Activated T-cell treated with anti-CD3 and anti-CD28 coated beads for 1 hour (primary cell): ENCODE data around the gene CEP83.
"Not testable (repeated sequence)": the region's sequence is repeated elsewhere in the genome, so short reads cannot be mapped to it uniquely, and the experiment has no call there.

ENCODE experiments used
- DNase-seq: peaks from one replicate; pipeline ENCODE4 v3.0.0-alpha.2; 2020; ENCODE audit warnings: low read depth

CEP83 gene

DNA sequence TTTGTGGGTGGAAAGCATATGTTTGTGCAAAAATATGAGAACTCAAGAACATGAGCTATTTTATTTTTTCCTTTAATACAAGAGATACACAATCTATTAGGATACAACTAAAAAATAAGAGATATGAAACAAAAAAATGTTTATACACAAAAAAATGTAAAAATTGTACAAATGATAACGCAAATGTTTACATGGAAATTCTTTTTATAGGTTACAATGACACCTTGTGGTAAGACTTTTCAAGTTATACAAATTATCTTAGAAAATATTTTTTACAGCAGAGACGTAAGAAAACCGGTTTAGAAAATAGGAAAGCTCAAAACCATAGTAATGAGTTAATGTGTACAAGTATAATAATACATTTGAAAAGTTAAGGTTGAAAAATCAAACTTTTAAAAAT, 25.5 kb downstream of the CEP83 start:
- no peak for DNase-seq

DNA sequence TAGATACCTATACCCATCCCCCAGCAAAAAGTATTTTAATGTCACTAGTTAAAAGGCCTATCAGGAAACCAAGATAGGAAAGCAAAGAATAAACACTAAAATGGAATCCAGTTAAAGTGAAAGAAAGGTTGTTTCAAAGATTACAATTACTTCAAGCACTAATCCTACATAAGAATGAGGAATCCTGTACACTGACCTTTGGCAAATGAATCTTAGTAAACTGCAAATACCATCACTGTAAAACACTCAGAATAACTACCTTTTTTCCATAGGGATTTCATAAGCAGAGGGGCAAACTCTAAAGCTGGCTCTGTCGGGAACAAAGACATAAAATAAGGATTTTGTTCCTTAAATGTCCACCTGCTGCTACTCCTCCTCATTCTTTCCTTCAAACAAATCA, 25.9 kb downstream of the CEP83 start:
- no peak for DNase-seq

GRCh38 chr12:94430304-94430703, 29.4 kb downstream of the CEP83 start:
- no peak for DNase-seq

DNA sequence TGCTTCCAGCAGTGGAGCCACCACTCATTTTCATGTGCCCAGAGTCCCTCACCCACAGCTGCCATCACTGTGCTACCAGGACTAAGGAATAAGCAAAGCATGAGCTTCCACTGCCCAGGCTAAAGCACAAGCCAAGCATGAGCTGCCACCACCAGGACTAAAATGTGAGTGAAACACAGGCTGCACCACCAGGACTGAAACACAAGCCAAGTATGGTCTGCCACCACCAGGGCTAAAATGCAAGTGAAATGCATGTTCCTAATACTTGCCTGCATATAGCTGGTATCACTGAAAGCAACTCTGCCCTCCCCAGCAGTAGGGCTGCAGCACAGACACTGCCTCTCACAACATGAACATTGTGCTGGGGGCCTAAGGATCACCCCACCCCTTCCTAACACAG, 30.0 kb downstream of the CEP83 start:
- no peak for DNase-seq

- DNase-seq: no peak
These were observed 30.5 kb downstream of the CEP83 start for GRCh38 chr12:94429191-94429590.

GRCh38 chr12:94427501-94428381, 31.9 kb downstream of the CEP83 start:
- no peak for DNase-seq

DNA sequence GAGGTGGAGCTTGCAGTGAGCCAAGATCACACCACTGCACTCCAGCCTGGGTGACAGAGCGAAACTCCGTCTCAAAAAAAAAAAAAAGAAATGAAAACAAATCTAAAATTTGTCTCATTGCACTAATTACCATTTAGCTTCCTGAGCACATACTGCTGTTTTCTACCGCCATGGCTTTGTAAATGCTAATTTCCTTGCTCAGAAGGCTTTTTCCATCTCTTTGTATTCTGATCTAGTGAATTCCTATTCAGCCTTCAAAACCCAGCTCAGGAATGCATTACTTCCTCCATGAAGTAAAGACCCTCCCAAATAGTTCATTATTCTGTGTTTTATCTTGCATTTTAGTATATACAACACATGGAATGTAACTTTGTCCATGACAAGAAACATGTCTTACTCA, 33.6 kb downstream of the CEP83 start:
- no peak for DNase-seq

DNA sequence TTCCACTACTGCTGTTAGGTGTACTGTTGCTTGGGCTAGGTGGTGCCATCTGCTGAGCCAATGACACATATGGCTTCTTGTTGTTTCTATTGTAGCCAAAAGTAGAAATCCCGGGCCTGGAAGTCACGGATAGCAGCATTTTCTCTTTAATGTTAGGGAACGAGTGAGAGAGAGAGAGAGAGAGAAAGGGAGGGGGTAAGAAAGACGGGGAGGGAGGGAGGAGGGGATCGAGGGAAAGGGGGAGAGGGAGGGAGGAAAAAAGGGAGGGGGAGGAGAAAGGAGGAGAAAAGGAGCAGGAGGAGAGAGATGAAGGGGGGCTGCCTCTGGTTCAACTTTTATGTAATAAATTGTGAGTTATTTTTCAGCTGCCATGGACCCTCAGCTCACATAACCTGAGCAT, 34.8 kb downstream of the CEP83 start:
- DNase-seq: not testable (repeated sequence)

DNA sequence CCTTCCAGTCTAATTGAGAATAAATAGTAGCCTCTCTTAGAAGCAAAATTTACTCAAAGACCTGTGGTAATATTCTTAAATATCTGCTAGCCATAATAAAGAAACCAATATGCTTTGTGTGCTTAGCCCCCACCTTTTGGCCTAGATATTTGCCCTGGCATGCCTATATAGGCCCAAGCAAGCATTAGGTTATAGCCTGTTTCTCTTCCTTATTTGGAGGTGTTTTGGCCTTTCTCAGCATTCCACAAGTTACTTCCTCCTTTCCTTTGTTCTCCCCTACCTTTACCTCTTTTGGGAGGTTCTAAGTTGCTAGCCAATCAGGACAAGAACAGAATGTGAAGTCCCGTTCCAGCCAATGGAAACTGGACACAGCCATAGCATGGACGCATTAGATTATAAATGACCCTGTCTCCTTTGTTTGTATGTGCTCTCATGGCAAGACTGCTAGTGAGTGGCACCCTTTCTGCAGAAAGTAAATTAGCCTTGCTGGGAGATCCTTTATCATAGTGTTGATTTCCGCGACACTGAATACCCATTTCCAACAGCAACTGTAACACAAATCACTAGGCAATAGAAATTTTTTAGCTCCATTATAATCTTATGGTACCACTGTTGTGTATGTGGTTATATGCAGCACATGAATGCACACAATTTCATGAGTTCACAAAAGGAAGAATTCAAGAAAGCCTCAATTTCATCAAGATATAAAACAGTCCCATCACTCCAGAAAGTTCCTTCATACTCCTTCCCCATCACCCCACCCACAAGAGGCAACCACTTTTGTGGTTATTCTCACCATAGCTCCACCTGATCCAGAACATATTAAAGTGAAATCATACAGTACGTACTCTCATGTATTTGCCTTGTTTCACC, 37.6 kb downstream of the CEP83 start:
- DNase-seq: no peak

- DNase-seq: no peak
These were observed 41.1 kb downstream of the CEP83 start for GRCh38 chr12:94418517-94418916.

GRCh38 chr12:94416613-94417012, 43.1 kb downstream of the CEP83 start:
- DNase-seq: no peak

DNA sequence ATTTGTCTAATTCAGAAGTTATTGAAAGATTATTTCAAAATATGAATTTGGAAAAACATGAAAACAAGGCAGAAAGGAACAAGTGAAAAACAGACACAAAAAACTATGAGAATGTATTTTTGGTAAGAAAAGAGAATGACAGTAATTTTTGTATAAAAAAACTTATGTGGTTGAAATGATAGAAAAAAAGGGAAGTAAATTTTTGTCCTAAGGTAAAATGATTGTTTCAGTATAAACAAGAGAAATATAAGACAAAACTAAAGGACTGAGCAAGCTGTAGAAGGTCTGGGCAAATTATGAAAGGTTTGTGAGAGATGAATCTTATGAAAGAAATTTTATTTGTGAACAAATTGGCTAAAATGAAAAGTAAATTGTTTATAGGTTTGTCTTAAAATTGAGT, 44.6 kb downstream of the CEP83 start:
- no peak for DNase-seq

DNA sequence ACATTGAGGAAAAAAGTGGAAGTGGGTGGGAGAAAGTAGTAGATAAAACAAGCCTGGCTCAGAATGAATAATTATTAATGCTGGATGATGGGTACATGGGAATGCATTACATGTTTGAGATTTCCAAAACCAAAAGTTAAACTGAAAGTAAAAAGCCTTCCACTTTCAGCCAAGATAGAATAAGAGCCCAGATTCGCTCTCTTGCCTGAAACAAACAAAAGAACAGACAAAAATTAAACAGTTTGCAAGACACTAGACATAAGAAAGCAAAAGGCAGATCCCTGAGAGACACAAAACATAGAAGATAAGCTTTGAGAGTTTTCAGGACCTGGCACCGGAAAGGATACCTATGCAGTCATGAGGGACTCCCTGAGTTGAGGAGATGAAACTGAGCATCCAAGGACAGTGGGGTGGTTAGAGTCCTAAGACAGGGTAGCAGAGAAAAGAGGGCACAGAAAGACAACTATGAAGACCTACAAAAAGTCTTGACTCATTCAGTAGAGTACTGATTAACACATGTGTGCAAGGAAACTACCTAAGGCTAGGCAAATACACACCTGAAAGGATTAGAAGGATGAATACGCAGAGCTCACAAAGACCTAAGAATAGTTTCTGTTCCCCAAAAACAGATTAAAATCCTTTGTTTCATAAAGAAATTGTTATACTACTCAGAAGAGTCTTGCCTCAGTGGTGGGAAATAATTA, 54.1 kb downstream of the CEP83 start:
- DNase-seq: no peak

DNA sequence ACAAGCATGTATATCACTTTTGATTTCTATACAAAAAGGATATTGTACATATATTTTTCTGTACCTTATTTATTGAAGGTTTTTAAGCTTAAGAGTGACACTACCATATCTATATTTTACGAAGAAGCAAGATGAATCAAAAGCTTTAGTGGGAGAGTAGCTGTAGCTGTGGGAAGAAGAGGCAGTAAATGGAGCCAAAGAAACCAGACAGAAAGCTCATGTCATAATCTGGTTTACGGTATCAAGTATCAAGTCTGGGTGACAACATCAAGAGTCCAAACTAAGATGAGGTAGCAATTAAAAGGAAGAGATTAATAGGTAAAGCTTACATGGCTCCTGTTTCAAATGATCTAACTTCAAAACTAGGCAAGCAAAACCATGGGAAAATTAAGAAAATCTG, 54.8 kb downstream of the CEP83 start:
- DNase-seq: no peak

- no peak for DNase-seq
These were observed 58.3 kb downstream of the CEP83 start for GRCh38 chr12:94401326-94401725.

DNA sequence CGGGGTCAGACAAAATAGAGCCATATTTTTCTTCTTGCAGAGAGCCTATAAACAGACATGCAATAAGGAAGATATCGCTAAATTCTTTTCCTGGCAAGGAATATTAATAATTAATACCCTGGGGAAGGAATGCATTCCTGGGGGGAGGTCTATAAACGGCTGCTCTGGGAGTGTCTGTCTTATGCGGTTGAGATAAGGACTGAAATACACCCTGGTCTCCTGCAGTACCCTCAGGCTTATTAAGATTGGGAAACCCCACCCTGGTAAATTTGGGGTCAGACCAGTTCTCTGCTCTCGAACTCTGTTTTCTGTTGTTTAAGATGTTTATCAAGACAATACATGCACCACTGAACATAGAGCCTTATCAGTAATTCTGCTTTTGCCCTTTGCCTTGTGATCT, 61.0 kb downstream of the CEP83 start:
- DNase-seq: not testable (repeated sequence)

DNA sequence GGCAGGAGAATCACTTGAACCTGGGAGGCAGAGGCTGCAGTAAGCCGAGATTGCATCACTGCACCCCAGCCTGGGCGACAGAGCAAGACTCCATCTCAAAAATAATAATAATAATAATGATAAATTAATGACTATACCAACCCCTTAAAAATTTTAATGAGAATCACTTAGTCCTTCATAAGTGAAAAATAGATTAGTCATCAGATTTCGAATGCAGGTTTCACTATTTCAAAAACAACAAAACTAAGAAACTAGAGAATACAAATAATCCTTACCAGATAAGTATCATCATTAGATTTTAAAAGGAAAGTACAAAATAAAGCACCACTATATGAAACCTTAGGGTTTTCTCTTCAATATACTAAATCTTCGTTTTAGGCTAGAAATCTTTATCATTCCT, 62.3 kb downstream of the CEP83 start:
- DNase-seq: no peak

DNA sequence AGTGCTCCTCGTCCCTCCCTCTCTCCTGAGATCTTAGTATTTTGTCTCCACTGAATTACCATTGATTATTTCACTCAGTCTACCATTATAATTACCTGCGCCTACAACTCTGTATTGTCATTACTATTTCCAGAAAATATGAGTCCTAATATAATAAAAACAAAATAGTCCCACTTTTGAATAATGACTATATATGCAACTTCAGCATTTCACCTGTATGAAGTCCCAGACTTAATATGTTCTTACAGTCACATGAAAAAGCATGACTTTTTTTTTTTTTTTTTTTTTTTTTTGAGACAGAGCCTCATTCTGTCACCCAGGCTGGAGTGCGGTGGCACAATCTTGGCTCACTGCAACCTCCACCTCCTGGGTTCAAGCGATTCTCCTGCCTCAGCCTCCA, 63.7 kb downstream of the CEP83 start:
- not testable (repeated sequence) for DNase-seq

DNA sequence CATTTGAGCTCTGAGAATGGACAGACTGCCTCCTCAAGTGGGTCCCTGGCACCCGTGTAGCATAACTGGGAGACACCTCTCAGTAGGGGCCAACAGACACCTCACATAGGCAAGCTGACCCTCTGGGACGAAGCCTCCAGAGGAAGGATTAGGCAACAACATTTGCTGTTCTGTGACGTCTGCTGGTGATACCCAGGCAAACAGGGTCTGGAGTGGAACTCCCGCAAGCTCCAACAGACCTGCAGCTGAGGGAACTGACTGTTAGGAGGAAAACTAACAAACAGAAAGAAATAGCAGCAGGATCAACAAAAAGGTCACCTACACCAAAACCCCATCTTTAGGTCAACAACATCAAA, 69.6 kb downstream of the CEP83 start:
- no peak for DNase-seq

DNA sequence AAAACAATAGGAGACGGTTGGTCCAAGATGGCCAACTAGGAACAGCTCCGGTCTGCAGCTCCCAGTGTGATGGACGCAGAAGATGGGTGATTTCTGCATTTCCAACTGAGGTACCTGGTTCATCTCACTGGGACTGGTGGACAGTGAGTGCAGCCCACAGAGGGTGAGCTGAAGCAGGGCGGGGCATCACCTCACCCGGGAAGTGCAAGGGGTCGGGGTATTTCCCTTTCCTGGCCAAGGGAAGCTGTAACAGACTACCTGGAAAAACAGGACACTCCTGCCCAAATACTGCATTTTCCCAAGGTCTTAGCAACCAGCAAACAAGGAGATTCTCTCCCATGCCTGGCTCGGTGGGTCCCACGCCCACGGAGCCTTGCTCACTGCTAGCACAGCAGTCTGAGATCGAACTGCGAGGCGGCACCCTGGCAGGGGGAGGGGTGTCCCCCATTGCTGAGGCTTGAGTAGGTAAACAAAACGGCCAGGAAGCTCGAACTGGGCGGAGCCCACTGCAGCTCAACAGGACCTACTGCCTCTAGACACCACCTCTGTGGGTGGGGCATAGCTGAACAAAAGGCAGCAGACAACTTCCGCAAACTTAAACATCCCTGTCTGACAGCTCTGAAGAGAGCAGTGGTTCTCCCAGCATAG, 70.1 kb downstream of the CEP83 start:
- not testable (repeated sequence) for DNase-seq

GRCh38 chr12:94386422-94386821, 73.2 kb downstream of the CEP83 start:
- DNase-seq: no peak

GRCh38 chr12:94384030-94384429, 75.6 kb downstream of the CEP83 start:
- no peak for DNase-seq
